H1 (cell line): Measurements from ENCODE around the gene C1orf21. TPM values are rescaled to one million over a fixed set of nuclear protein-coding genes. Genes with fewer than 3 reads are reported as not detected.

ENCODE experiments used
- CTCF ChIA-PET: fragments of 300-600 bp; sonication (Branson Sonifier 250); formaldehyde crosslinking; loops from one replicate; lab custom pipeline; 2021; ENCODE audit not compliant: partially characterized antibody; lab: Charles Lee
- POLR2A ChIA-PET: fragments of 300-600 bp; sonication (Branson Sonifier 250); formaldehyde crosslinking; loops from one replicate; lab custom pipeline; 2021; ENCODE audit warnings: inconsistent platforms; ENCODE audit not compliant: partially characterized antibody; lab: Charles Lee
- DNase-seq, 2 experiments: peaks; one replicate each; pipeline versions ENCODE4 v3.0.0 to v3.0.0-alpha.2; 2010 to 2022; ENCODE audit warnings: low spot score in 2 of 2, low read depth in 1 of 2, mixed read lengths in 1 of 2
- FAIRE-seq: peaks from 2 replicates; lab custom pipeline; 2011; peaks lifted over from hg19 to GRCh38; lab: Jason Lieb, UNC
- H2AFZ ChIP-seq: 2 replicates; pipeline ENCODE4 v1.8.1; 2012; ENCODE audit warnings: low read length, inconsistent platforms
- H2AK5ac ChIP-seq: 2 replicates; pipeline ENCODE4 v1.6.1; 2013; ENCODE audit warnings: low read depth, low read length
- H2BK120ac ChIP-seq: replicated peaks from 2 replicates; pipeline ENCODE3; 2013; ENCODE audit warnings: low read depth, low read length, inconsistent platforms
- H2BK12ac ChIP-seq: 2 replicates; pipeline ENCODE4 v1.6.1; 2013; ENCODE audit warnings: low read depth, low read length
- H2BK15ac ChIP-seq: 2 replicates; pipeline ENCODE4 v1.6.1; 2013; ENCODE audit warnings: low read length
- H2BK20ac ChIP-seq: 2 replicates; pipeline ENCODE4 v1.6.1; 2013; ENCODE audit warnings: low read length
- H2BK5ac ChIP-seq: 2 replicates; pipeline ENCODE4 v1.6.1; 2013; ENCODE audit warnings: low read depth, low read length
- H3K14ac ChIP-seq: 2 replicates; pipeline ENCODE4 v1.6.1; 2013; ENCODE audit warnings: inconsistent platforms; ENCODE audit not compliant: insufficient read length
- H3K18ac ChIP-seq: 2 replicates; pipeline ENCODE4 v1.6.1; 2013; ENCODE audit warnings: low read length; ENCODE audit errors: extremely low read depth
- H3K23ac ChIP-seq: 2 replicates; pipeline ENCODE4 v1.6.1; 2013; ENCODE audit warnings: inconsistent platforms; ENCODE audit not compliant: insufficient read length
- H3K23me2 ChIP-seq: 2 replicates; pipeline ENCODE4 v1.6.1; 2013; ENCODE audit warnings: low read depth, low read length
- H3K27ac ChIP-seq: 2 replicates; pipeline ENCODE4 v1.6.1; 2011; ENCODE audit warnings: low read depth, low read length, inconsistent platforms
- H3K27me3 ChIP-seq, 4 experiments: replicated peaks in 1 of 4; 1 replicate in 1 of 4; 2 replicates in 3 of 4; pipeline versions ENCODE4 v1.6.1 to v1.8.1; 2011 to 2013; ENCODE audit warnings: low read length in 3 of 4, mild to moderate bottlenecking in 3 of 4, inconsistent platforms in 2 of 4, mixed read lengths in 2 of 4, moderate library complexity in 1 of 4; ENCODE audit not compliant: control insufficient read depth in 3 of 4, insufficient read depth in 3 of 4; ENCODE audit errors: extremely low read depth in 1 of 4
- H3K36me3 ChIP-seq, 4 experiments: 2 replicates each; pipeline versions ENCODE4 v1.6.1 to v1.8.1; 2011 to 2013; ENCODE audit warnings: mild to moderate bottlenecking in 4 of 4, low read length in 3 of 4, moderate library complexity in 2 of 4, control low read depth in 1 of 4, inconsistent platforms in 1 of 4; ENCODE audit not compliant: insufficient read depth in 4 of 4, control insufficient read depth in 2 of 4
- H3K4ac ChIP-seq: replicated peaks from 2 replicates; pipeline ENCODE3; 2013; ENCODE audit warnings: low read length, low read depth, mixed read lengths, inconsistent platforms; ENCODE audit not compliant: insufficient read length
- H3K4me1 ChIP-seq, 4 experiments: replicated peaks in 1 of 4; 1 replicate in 1 of 4; 2 replicates in 3 of 4; pipeline versions ENCODE4 v1.6.1 to v1.8.1; 2011 to 2013; ENCODE audit warnings: low read length in 3 of 4, inconsistent platforms in 2 of 4, mixed read lengths in 1 of 4; ENCODE audit not compliant: insufficient read depth in 4 of 4, control insufficient read depth in 3 of 4
- H3K4me2 ChIP-seq, 2 experiments: 2 replicates each; pipeline versions ENCODE4 v1.6.1 to v1.8.1; 2011 to 2013; ENCODE audit warnings: low read depth in 2 of 2, low read length in 2 of 2, control low read depth in 1 of 2, inconsistent platforms in 1 of 2, mild to moderate bottlenecking in 1 of 2; ENCODE audit not compliant: insufficient read depth in 1 of 2
- H3K4me3 ChIP-seq, 4 experiments: fragments of 200-600, 300-600 bp in 1 of 4; sonication (generic), shearing (Covaris generic), sonication (Bioruptor Twin) in 1 of 4; 2 replicates each; pipeline versions ENCODE4 v1.5.1 to v1.8.1; 2011 to 2016; ENCODE audit warnings: low read length in 4 of 4, low read depth in 3 of 4, control low read depth in 2 of 4, inconsistent platforms in 2 of 4, mild to moderate bottlenecking in 2 of 4, mixed read lengths in 1 of 4, moderate library complexity in 1 of 4; ENCODE audit not compliant: insufficient read depth in 2 of 4; ENCODE audit errors: extremely low read depth in 1 of 4
- H3K56ac ChIP-seq: replicated peaks from 2 replicates; pipeline ENCODE3; 2013; ENCODE audit warnings: low read depth, mild to moderate bottlenecking, mixed read lengths, low read length, inconsistent platforms; ENCODE audit not compliant: insufficient read length
- H3K79me1 ChIP-seq: 2 replicates; pipeline ENCODE4 v1.6.1; 2013; ENCODE audit warnings: low read depth, low read length, control low read depth
- H3K79me2 ChIP-seq, 2 experiments: 2 replicates each; pipeline versions ENCODE4 v1.6.1 to v1.8.1; 2012 to 2013; ENCODE audit warnings: low read length in 2 of 2, mild to moderate bottlenecking in 2 of 2, inconsistent platforms in 1 of 2; ENCODE audit not compliant: insufficient read depth in 2 of 2, control insufficient read depth in 1 of 2
- H3K9ac ChIP-seq, 4 experiments: replicated peaks in 1 of 4; 1 replicate in 1 of 4; 2 replicates in 3 of 4; pipeline versions ENCODE4 v1.6.1 to v1.8.1; 2011 to 2013; ENCODE audit warnings: low read depth in 3 of 4, low read length in 3 of 4, control low read depth in 2 of 4, mild to moderate bottlenecking in 2 of 4, moderate library complexity in 2 of 4, inconsistent platforms in 1 of 4; ENCODE audit errors: extremely low read depth in 1 of 4
- H3K9me3 ChIP-seq, 2 experiments: 2 replicates each; pipeline versions ENCODE4 v1.6.1 to v1.8.1; 2012 to 2013; ENCODE audit warnings: mild to moderate bottlenecking in 2 of 2, moderate library complexity in 2 of 2, control low read depth in 1 of 2, inconsistent platforms in 1 of 2, low read depth in 1 of 2, low read length in 1 of 2, mixed read lengths in 1 of 2; ENCODE audit not compliant: insufficient read depth in 2 of 2
- H4K20me1 ChIP-seq, 2 experiments: replicated peaks in 1 of 2; 2 replicates each; pipeline versions ENCODE3 to v1.8.1; 2011 to 2013; ENCODE audit warnings: inconsistent platforms in 2 of 2, low read length in 2 of 2, mild to moderate bottlenecking in 1 of 2; ENCODE audit not compliant: insufficient read depth in 2 of 2, control insufficient read depth in 1 of 2
- H4K5ac ChIP-seq: 2 replicates; pipeline ENCODE4 v1.6.1; 2013; ENCODE audit warnings: low read length, low read depth, mixed read lengths, inconsistent platforms; ENCODE audit not compliant: insufficient read length
- H4K8ac ChIP-seq: 2 replicates; pipeline ENCODE4 v1.8.0; 2013; ENCODE audit warnings: mild to moderate bottlenecking, moderate library complexity, low read length, inconsistent platforms; ENCODE audit not compliant: insufficient read depth; ENCODE audit errors: extremely low read depth
- H4K91ac ChIP-seq: replicated peaks from 2 replicates; pipeline ENCODE3; 2013; ENCODE audit warnings: low read length, mixed read lengths, inconsistent platforms; ENCODE audit not compliant: insufficient read length
- BRCA1 ChIP-seq: IDR thresholded peaks from 2 replicates; pipeline ENCODE4 v1.6.1; 2012; ENCODE audit warnings: low read depth, low read length, improper control_type of control experiment
- EGR1 ChIP-seq: IDR thresholded peaks from 2 replicates; pipeline ENCODE4 v1.6.1; 2011; ENCODE audit warnings: low read depth, low read length, borderline replicate concordance
- FOSL1 ChIP-seq: IDR thresholded peaks from 2 replicates; pipeline ENCODE4 v1.6.1; 2011; ENCODE audit warnings: mild to moderate bottlenecking, low read depth, low read length, moderate library complexity; ENCODE audit not compliant: insufficient read depth
- JUND ChIP-seq: IDR thresholded peaks from 2 replicates; pipeline ENCODE4 v1.6.1; 2011; ENCODE audit warnings: mild to moderate bottlenecking, improper control_type of control experiment, low read length
- KDM4A ChIP-seq: IDR thresholded peaks from one replicate; pipeline ENCODE4 v1.7.1; 2012; ENCODE audit warnings: low read depth, mild to moderate bottlenecking, moderate library complexity, low read length, inconsistent platforms; ENCODE audit not compliant: severe bottlenecking
- NRF1 ChIP-seq: IDR thresholded peaks from 2 replicates; pipeline ENCODE4 v1.6.1; 2011; ENCODE audit warnings: mild to moderate bottlenecking, low read depth, low read length, improper control_type of control experiment
- RAD21 ChIP-seq, 2 experiments: IDR thresholded peaks in 1 of 2; conservative IDR thresholded peaks in 1 of 2; 2 replicates each; pipeline ENCODE4 v1.6.1; 2011; ENCODE audit warnings: low read depth in 2 of 2, low read length in 2 of 2, improper control_type of control experiment in 1 of 2, inconsistent platforms in 1 of 2, mild to moderate bottlenecking in 1 of 2, moderate library complexity in 1 of 2
- SIRT6 ChIP-seq: IDR thresholded peaks from one replicate; pipeline ENCODE4 v1.7.1; 2012; ENCODE audit warnings: low read length, inconsistent platforms
- SIX5 ChIP-seq: IDR thresholded peaks from 2 replicates; pipeline ENCODE4 v1.6.1; 2011; ENCODE audit warnings: mild to moderate bottlenecking, low read depth, low read length
- SP2 ChIP-seq: IDR thresholded peaks from 2 replicates; pipeline ENCODE4 v1.6.1; 2012; ENCODE audit warnings: mild to moderate bottlenecking, low read length, inconsistent platforms
- WGBS, 2 experiments: shearing (Covaris generic) in 1 of 2; methylation state at CpG; one replicate each; pipeline versions ENCODE4 v1.1.6 to v1.1.7; 2013 to 2015; ENCODE audit warnings: low lambda C conversion rate in 2 of 2, mixed read lengths in 2 of 2, inconsistent platforms in 1 of 2, low coverage in 1 of 2, missing lambda C conversion rate in 1 of 2; ENCODE audit not compliant: insufficient replicate concordance in 2 of 2, insufficient coverage in 1 of 2, insufficient read length in 1 of 2; ENCODE audit errors: extremely low coverage in 1 of 2, missing lambda C conversion rate in 1 of 2; 5-methylcytosine and 5-hydroxymethylcytosine counted together
- polyA plus RNA-seq, 7 experiments: library from polyadenylated mRNA; depleted of rRNA in 3 of 7; stranded (reverse) in 5 of 7; unstranded in 2 of 7; fragments of >200 nt in 5 of 7; fragments of 200-250 nt in 2 of 7; gene quantifications; 1 replicate in 5 of 7; 2 replicates in 1 of 7; 4 replicates in 1 of 7; pipeline versions ENCODE4 v1.2.1 to v1.2.3, GENCODE V29; 2011 to 2013; ENCODE audit warnings: missing spikeins in 2 of 7, mixed read lengths in 2 of 7
- total RNA-seq: library from RNA; stranded (reverse); fragmentation: NEBNext Ultra II Directional; extraction: Animal tissue kit (Norgen Biotek cat#: 25700); gene quantifications from 2 replicates; pipeline ENCODE4 v1.2.1, GENCODE V29; 2021
- TF ChIP-seq, protein P1 (sequence below), 3 experiments: IDR thresholded peaks; 1 replicate in 2 of 3; 2 replicates in 1 of 3; pipeline versions ENCODE4 v1.5.1 to v1.6.1; 2011; ENCODE audit warnings: low read length in 3 of 3, mild to moderate bottlenecking in 3 of 3, inconsistent platforms in 2 of 3, low read depth in 1 of 3, moderate library complexity in 1 of 3; ENCODE audit not compliant: insufficient read depth in 1 of 3; ENCODE audit errors: control extremely low read depth in 1 of 3

C1orf21 gene
- total and polyA plus RNA-seq, 2 of the 8 experiments (the other 6 are each of a cell fraction or from before 2014, with no cell fraction given) = 16.6 to 51.0 TPM

DNA sequence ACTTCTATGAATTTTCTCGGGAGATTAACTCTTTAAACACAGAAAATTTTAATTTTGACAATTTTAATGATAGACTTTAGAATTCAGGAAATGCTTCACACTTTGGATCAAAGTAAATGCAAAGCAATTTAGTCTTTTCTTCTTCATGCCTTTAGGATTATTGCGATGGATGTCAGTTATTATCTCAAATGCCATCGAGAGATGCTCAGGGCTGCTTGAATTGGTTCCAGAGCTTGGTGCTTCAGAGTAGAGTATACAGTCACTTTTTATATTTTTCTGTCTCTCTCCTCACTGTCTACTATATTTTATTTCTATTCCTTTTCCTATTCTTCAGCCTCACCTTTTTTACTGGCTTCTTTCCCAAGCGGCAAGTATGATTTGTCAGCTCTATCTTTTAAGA, 59.2 kb downstream of the C1orf21 start:
- no peaks in the 10 kb centered on the region for H3K27me3 ChIP-seq
- H3K4me3 ChIP-seq = no peak overlapping the region
- no peak overlapping the region for H2BK15ac ChIP-seq
- H3K4ac ChIP-seq = no peak overlapping the region
- no peak for DNase-seq
- H3K79me1 ChIP-seq = peaks cover 2% of the 10 kb centered on the region; the same call in 1 of the 2 replicates
- H3K23ac ChIP-seq = no peak overlapping the region
- H3K9ac ChIP-seq = no peak overlapping the region
- H3K56ac ChIP-seq = no peak overlapping the region
- peaks cover 9 to 87% of the 10 kb centered on the region in 2 experiments; a peak in 3 of 4 replicates for H3K79me2 ChIP-seq
- CTCF ChIA-PET = interaction anchor here (1.1 to 2.1 kb wide), 3 partner anchors 19 to 24 kb away, joined by 3 to 6 read pairs (median 3); no protein-coding TSS in a partner anchor
- H3K27ac ChIP-seq = no peak overlapping the region
- no peak for FAIRE-seq
- H2AK5ac ChIP-seq = no peak overlapping the region
- H4K8ac ChIP-seq = no peak overlapping the region
- H4K5ac ChIP-seq = no peak overlapping the region
- no peaks in the 10 kb centered on the region for H3K36me3 ChIP-seq
- no peaks in the 10 kb centered on the region for H3K4me1 ChIP-seq
- WGBS, 2 experiments = 89% methylated on average over 4 of the region's 4 CpGs; no CpG with 5 or more reads in 1 of the 2 experiments
- H2BK20ac ChIP-seq = no peak overlapping the region
- no peaks in the 10 kb centered on the region for H3K23me2 ChIP-seq
- H3K9me3 ChIP-seq = no peaks in the 10 kb centered on the region
- H2BK12ac ChIP-seq = no peak overlapping the region
- H3K14ac ChIP-seq = no peak overlapping the region
- H2AFZ ChIP-seq = no peak overlapping the region
- H2BK120ac ChIP-seq = no peak overlapping the region
- no peak overlapping the region for H4K91ac ChIP-seq
- H3K18ac ChIP-seq = no peak overlapping the region
- POLR2A ChIA-PET = interaction anchor here (1.1 kb wide), 1 partner anchor 32 kb away, joined by 3 read pairs; no protein-coding TSS in a partner anchor
- H2BK5ac ChIP-seq = no peak overlapping the region
- no peak overlapping the region for H3K4me2 ChIP-seq
- H4K20me1 ChIP-seq = peaks cover 0 to 2% of the 10 kb centered on the region in 2 experiments
- TF ChIP-seq KDM4A (no peak), NRF1 (no peak), EGR1 (no peak), SIRT6 (no peak), SIX5 (no peak), SP2 (no peak), BRCA1 (no peak), RAD21 (IDR thresholded peaks at IDR 0.05 in 1 of 2, conservative IDR thresholded peaks at IDR 0.05 in 1 of 2; ENCODE audit: low read depth in 2 of 2, low read length in 2 of 2) (no peak), JUND (no peak), FOSL1 (no peak)
- TF ChIP-seq, protein P1, sequence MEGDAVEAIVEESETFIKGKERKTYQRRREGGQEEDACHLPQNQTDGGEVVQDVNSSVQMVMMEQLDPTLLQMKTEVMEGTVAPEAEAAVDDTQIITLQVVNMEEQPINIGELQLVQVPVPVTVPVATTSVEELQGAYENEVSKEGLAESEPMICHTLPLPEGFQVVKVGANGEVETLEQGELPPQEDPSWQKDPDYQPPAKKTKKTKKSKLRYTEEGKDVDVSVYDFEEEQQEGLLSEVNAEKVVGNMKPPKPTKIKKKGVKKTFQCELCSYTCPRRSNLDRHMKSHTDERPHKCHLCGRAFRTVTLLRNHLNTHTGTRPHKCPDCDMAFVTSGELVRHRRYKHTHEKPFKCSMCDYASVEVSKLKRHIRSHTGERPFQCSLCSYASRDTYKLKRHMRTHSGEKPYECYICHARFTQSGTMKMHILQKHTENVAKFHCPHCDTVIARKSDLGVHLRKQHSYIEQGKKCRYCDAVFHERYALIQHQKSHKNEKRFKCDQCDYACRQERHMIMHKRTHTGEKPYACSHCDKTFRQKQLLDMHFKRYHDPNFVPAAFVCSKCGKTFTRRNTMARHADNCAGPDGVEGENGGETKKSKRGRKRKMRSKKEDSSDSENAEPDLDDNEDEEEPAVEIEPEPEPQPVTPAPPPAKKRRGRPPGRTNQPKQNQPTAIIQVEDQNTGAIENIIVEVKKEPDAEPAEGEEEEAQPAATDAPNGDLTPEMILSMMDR (IDR thresholded peaks at IDR 0.05; ENCODE audit: control extremely low read depth in 1 of 3, insufficient read depth in 1 of 3, low read depth in 1 of 3, low read length in 3 of 3) = no peak
